ENCODE data around the gene PRSS56.

DNA sequence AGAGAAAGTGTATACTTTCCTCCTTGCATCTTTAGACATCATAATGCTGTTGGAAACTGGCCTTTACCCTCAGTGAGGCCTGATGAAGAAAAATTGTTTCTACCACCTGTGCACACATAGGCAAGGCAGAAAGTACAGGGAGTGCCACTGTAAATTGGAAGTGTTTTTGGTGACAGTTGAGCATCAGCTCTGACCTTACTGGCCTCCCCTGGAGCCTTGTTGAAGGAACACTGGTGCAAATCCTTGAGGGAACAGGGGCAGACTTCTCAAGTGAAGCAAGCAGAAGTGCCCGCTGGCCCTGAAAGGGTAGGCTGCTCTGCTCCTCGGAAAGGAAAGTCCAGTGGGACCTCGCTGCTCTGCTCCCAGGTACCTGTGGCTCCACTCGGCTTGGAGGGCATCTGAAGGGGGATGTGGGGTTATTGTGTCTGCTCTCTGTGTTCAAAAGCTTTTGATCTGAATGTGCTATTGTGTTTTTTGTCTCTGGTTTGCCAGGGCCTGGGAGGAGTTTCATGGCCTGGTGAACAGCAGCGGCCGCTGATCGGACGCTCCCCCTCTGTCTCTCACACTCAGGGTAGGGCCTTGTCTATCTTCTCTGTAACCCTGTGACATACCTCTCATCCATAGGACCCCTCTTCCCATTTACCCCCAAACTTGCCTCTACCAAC lies 53.7 kb downstream of the PRSS56 start:
- TF ChIP-seq, protein P1, sequence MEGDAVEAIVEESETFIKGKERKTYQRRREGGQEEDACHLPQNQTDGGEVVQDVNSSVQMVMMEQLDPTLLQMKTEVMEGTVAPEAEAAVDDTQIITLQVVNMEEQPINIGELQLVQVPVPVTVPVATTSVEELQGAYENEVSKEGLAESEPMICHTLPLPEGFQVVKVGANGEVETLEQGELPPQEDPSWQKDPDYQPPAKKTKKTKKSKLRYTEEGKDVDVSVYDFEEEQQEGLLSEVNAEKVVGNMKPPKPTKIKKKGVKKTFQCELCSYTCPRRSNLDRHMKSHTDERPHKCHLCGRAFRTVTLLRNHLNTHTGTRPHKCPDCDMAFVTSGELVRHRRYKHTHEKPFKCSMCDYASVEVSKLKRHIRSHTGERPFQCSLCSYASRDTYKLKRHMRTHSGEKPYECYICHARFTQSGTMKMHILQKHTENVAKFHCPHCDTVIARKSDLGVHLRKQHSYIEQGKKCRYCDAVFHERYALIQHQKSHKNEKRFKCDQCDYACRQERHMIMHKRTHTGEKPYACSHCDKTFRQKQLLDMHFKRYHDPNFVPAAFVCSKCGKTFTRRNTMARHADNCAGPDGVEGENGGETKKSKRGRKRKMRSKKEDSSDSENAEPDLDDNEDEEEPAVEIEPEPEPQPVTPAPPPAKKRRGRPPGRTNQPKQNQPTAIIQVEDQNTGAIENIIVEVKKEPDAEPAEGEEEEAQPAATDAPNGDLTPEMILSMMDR (IDR thresholded peaks at IDR 0.05; ENCODE audit: insufficient read depth, low read depth, low read length), result no peak
- no peak for TF ChIP-seq EZH2 (IDR thresholded peaks at IDR 0.05; ENCODE audit: insufficient read depth, low read length)
